HepG2 (cell line): ENCODE measurements around the gene PLVAP. TPM values are rescaled to one million over a fixed set of nuclear protein-coding genes. Genes with fewer than 3 reads are reported as not detected.

Experiments
- CAMTA2 ChIP-seq: sonication (generic); formaldehyde crosslinking; IDR thresholded peaks from 2 replicates; pipeline ENCODE4 v1.4.0; 2020; ENCODE audit warnings: mild to moderate bottlenecking, missing genetic modification reagents, borderline replicate concordance
- FOXO1 ChIP-seq: sonication (generic); formaldehyde crosslinking; IDR thresholded peaks from 2 replicates; pipeline ENCODE4 v1.4.0; 2020; ENCODE audit warnings: missing genetic modification reagents
- FOXP1 ChIP-seq, 2 experiments: fragments of 450-650 bp in 1 of 2; IDR thresholded peaks; 2 replicates each; pipeline ENCODE4 v1.6.1; 2017 to 2018; ENCODE audit warnings: antibody characterized with exemption in 1 of 2
- GPBP1L1 ChIP-seq: sonication (generic); formaldehyde crosslinking; IDR thresholded peaks from 2 replicates; pipeline ENCODE4 v1.5.0; 2020; ENCODE audit warnings: mild to moderate bottlenecking, missing genetic modification reagents
- HINFP ChIP-seq: sonication (generic); formaldehyde crosslinking; IDR thresholded peaks from 2 replicates; pipeline ENCODE4 v1.4.0; 2020; ENCODE audit warnings: low read depth, mild to moderate bottlenecking, missing genetic modification reagents
- HIVEP1 ChIP-seq: sonication (generic); formaldehyde crosslinking; IDR thresholded peaks from 2 replicates; pipeline ENCODE4 v1.4.0; 2020; ENCODE audit warnings: mild to moderate bottlenecking, missing genetic modification reagents
- HOXA5 ChIP-seq: sonication (generic); formaldehyde crosslinking; IDR thresholded peaks from 2 replicates; pipeline ENCODE4 v1.4.0; 2020; ENCODE audit warnings: missing genetic modification reagents
- KAT8 ChIP-seq: IDR thresholded peaks from 2 replicates; pipeline ENCODE4 v1.6.1; 2016; ENCODE audit warnings: missing genetic modification reagents, missing compliant biosample characterization
- KMT2B ChIP-seq: IDR thresholded peaks from 2 replicates; pipeline ENCODE4 v1.6.1; 2016; ENCODE audit warnings: missing genetic modification reagents, missing compliant biosample characterization
- NFE2 ChIP-seq: sonication (generic); formaldehyde crosslinking; IDR thresholded peaks from 2 replicates; pipeline ENCODE4 v1.4.0; 2020; ENCODE audit warnings: missing genetic modification reagents
- PRPF4 ChIP-seq: fragments of 200-400 bp; formaldehyde crosslinking; IDR thresholded peaks from 2 replicates; pipeline ENCODE4 v1.6.1; 2016; ENCODE audit warnings: low read length, low read depth; ENCODE audit not compliant: poor library complexity, severe bottlenecking
- RORA ChIP-seq: sonication (generic); formaldehyde crosslinking; IDR thresholded peaks from 2 replicates; pipeline ENCODE4 v1.5.0; 2020; ENCODE audit warnings: mild to moderate bottlenecking, missing genetic modification reagents, moderate library complexity
- SP140L ChIP-seq: sonication (generic); formaldehyde crosslinking; IDR thresholded peaks from 2 replicates; pipeline ENCODE4 v1.4.0; 2020; ENCODE audit warnings: missing genetic modification reagents, borderline replicate concordance
- SP4 ChIP-seq: sonication (generic); formaldehyde crosslinking; IDR thresholded peaks from 2 replicates; pipeline ENCODE4 v1.8.1; 2023; ENCODE audit warnings: mild to moderate bottlenecking, missing genetic modification reagents
- ZBTB25 ChIP-seq: IDR thresholded peaks from 2 replicates; pipeline ENCODE4 v1.6.1; 2018; ENCODE audit warnings: missing genetic modification reagents
- ZIK1 ChIP-seq: sonication (generic); formaldehyde crosslinking; IDR thresholded peaks from 2 replicates; pipeline ENCODE4 v1.5.0; 2020; ENCODE audit warnings: mild to moderate bottlenecking, low read depth, missing genetic modification reagents, borderline replicate concordance
- ZNF496 ChIP-seq: sonication (generic); formaldehyde crosslinking; IDR thresholded peaks from 2 replicates; pipeline ENCODE4 v1.8.1; 2023; ENCODE audit warnings: mild to moderate bottlenecking, moderate library complexity, missing genetic modification reagents; ENCODE audit not compliant: insufficient replicate concordance
- ZNF512 ChIP-seq: sonication (generic); formaldehyde crosslinking; IDR thresholded peaks from 2 replicates; pipeline ENCODE4 v1.4.0; 2020; ENCODE audit warnings: mild to moderate bottlenecking, missing genetic modification reagents
- ZNF577 ChIP-seq: sonication (generic); formaldehyde crosslinking; IDR thresholded peaks from 2 replicates; pipeline ENCODE4 v1.4.0; 2020; ENCODE audit warnings: mild to moderate bottlenecking, low read depth, missing genetic modification reagents, borderline replicate concordance
- ZNF777 ChIP-seq: sonication (generic); formaldehyde crosslinking; IDR thresholded peaks from 2 replicates; pipeline ENCODE4 v1.4.0; 2020; ENCODE audit warnings: missing genetic modification reagents
- ZNF816 ChIP-seq: sonication (generic); formaldehyde crosslinking; IDR thresholded peaks from 2 replicates; pipeline ENCODE4 v1.8.0; 2022; ENCODE audit warnings: missing genetic modification reagents, mild to moderate bottlenecking, borderline replicate concordance
- polyA plus RNA-seq, 8 experiments: library from polyadenylated mRNA; depleted of rRNA in 3 of 8; stranded (reverse) in 7 of 8; unstranded in 1 of 8; fragments of >200 nt; fragmentation: Illumina TruSeq in 4 of 8; extraction: Trizol in 4 of 8; gene quantifications; 2 replicates each; pipeline versions ENCODE4 v1.2.1 to v1.2.3, GENCODE V29; 2011 to 2016; ENCODE audit warnings: low read depth in 4 of 8, missing spikeins in 1 of 8, mixed read lengths in 1 of 8; ENCODE audit not compliant: insufficient read depth in 1 of 8
- total RNA-seq, 5 experiments: library from RNA; depleted of rRNA; stranded (reverse); fragments of >200 nt; fragmentation: Illumina TruSeq; extraction: Trizol; gene quantifications; 2 replicates each; pipeline ENCODE4 v1.2.3, GENCODE V29; 2016; ENCODE audit warnings: low read depth in 1 of 5
- TF ChIP-seq, protein P1 (sequence below): sonication (generic); formaldehyde crosslinking; IDR thresholded peaks from 2 replicates; pipeline ENCODE4 v1.9.0; 2021; ENCODE audit warnings: missing genetic modification reagents, mild to moderate bottlenecking, borderline replicate concordance

The PLVAP gene
- total and polyA plus RNA-seq, 2 of the 13 experiments (the other 11 are each of a cell fraction or from before 2014, with no cell fraction given), result 0.26 TPM; not detected in 1

DNA sequence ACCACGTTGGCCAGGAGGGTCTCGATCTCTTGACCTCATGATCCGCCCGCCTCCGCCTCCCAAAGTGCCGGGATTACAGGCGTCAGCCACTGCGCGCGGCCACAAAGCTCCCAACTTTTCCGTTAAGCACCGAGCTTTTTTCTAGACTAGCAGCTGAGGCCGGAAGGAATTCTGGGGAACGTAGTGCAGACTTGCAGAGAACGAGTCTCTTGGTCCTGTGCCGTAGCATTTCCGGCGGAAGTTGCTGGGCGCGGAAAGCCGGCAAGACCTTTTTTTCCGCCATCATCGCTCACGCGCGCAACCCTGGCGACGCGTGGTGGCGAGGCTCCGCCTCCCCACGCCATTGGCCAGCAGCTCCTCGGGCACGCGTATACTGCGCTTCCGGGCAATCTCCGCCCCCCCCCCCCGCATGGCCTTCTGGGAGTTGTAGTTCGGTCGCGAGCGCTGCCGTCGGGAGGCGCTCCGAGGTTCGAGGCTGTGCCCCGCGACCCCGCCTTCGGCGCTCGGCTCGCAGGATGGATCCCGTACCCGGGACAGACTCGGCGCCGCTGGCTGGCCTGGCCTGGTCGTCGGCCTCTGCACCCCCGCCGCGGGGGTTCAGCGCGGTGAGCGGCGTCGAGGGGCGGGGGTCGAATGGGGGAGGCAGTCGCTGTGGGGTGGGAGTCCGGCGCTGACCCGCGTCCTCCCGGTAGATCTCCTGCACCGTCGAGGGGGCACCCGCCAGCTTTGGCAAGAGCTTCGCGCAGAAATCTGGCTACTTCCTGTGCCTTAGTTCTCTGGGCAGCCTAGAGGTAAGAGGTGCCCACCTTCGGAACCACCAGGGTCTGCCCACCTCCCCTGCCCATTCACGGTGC lies 42.7 kb upstream of the PLVAP start, which contains the start of gene MVB12A (continued):
- TF ChIP-seq NFE2 (CRISPR knock-in tag) (no peak), ZNF512 (CRISPR knock-in tag) (no peak), ZNF496 (CRISPR knock-in tag) (no peak), ZNF777 (CRISPR knock-in tag) (peak; percentile 100), ZBTB25 (CRISPR knock-in tag) (peak; percentile 77; the same call in 1 of the 2 replicates), ZIK1 (peak; percentile 18; the same call in 1 of the 2 replicates), HIVEP1 (CRISPR knock-in tag) (no peak), FOXP1 (IDR thresholded peaks at IDR 0.05) (no peak), FOXP1 (CRISPR knock-in tag; IDR thresholded peaks at IDR 0.05) (0 out of 2 replicates have a peak, but pooled peaks have one; percentile 31), KMT2B (CRISPR knock-in tag) (peak; percentile 76), HOXA5 (CRISPR knock-in tag) (no peak; the same call in 1 of the 2 replicates), HINFP (CRISPR knock-in tag) (no peak), SP4 (peak; percentile 81), SP140L (no peak), KAT8 (peak; percentile 95), FOXO1 (CRISPR knock-in tag) (no peak), PRPF4 (no peak), CAMTA2 (no peak), RORA (no peak), GPBP1L1 (no peak), ZNF577 (CRISPR knock-in tag) (no peak), ZNF816 (CRISPR knock-in tag) (peak; percentile 76; the same call in 1 of the 2 replicates)
- TF ChIP-seq, protein P1, sequence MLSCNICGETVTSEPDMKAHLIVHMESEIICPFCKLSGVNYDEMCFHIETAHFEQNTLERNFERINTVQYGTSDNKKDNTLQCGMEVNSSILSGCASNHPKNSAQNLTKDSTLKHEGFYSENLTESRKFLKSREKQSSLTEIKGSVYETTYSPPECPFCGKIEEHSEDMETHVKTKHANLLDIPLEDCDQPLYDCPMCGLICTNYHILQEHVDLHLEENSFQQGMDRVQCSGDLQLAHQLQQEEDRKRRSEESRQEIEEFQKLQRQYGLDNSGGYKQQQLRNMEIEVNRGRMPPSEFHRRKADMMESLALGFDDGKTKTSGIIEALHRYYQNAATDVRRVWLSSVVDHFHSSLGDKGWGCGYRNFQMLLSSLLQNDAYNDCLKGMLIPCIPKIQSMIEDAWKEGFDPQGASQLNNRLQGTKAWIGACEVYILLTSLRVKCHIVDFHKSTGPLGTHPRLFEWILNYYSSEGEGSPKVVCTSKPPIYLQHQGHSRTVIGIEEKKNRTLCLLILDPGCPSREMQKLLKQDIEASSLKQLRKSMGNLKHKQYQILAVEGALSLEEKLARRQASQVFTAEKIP, result no peak
